Neural progenitor cell (in vitro differentiated cells): ENCODE data around the gene SKI. TPM values are rescaled to one million over a fixed set of nuclear protein-coding genes. Genes with fewer than 3 reads are reported as not detected.

Source experiments
- DNase-seq: peaks from one replicate; pipeline ENCODE4 v3.0.0-alpha.2; 2016; ENCODE audit warnings: low spot score
- H2AFZ ChIP-seq: fragments of 200-600 bp; sonication (generic); replicated peaks from 2 replicates; pipeline ENCODE4 v1.6.1; 2016; ENCODE audit warnings: antibody characterized with exemption
- H3F3A ChIP-seq: fragments of 200-600 bp; sonication (generic); 2 replicates; pipeline ENCODE4 v1.6.1; 2016; ENCODE audit warnings: antibody characterized with exemption, low read depth
- H3K27ac ChIP-seq: fragments of 200-600 bp; sonication (generic); 2 replicates; pipeline ENCODE4 v1.5.1; 2016; ENCODE audit warnings: mild to moderate bottlenecking
- H3K27me3 ChIP-seq: fragments of 200-600 bp; sonication (generic); 2 replicates; pipeline ENCODE4 v1.6.1; 2016; ENCODE audit warnings: mild to moderate bottlenecking, moderate library complexity
- H3K36me3 ChIP-seq: fragments of 200-600 bp; sonication (generic); 2 replicates; pipeline ENCODE4 v1.5.1; 2016
- H3K4me1 ChIP-seq: fragments of 200-600 bp; sonication (generic); 2 replicates; pipeline ENCODE4 v1.6.1; 2016; ENCODE audit warnings: mixed run types
- H3K4me2 ChIP-seq: fragments of 200-600 bp; sonication (generic); 2 replicates; pipeline ENCODE4 v1.6.1; 2016
- H3K4me3 ChIP-seq: fragments of 200-600 bp; sonication (generic); 2 replicates; pipeline ENCODE4 v1.5.1; 2016
- H3K79me2 ChIP-seq: fragments of 200-600 bp; sonication (generic); 2 replicates; pipeline ENCODE4 v1.6.1; 2016; ENCODE audit warnings: low read depth
- H3K9ac ChIP-seq: fragments of 200-600 bp; sonication (generic); 2 replicates; pipeline ENCODE4 v1.6.1; 2016
- H3K9me3 ChIP-seq: fragments of 200-600 bp; sonication (generic); 2 replicates; pipeline ENCODE4 v1.5.1; 2016; ENCODE audit warnings: low read depth
- H4K20me1 ChIP-seq: fragments of 200-600 bp; sonication (generic); 2 replicates; pipeline ENCODE4 v1.6.1; 2016; ENCODE audit warnings: low read depth
- H3K27ac Mint-ChIP-seq: 3 replicates; pipeline ENCODE4 v1.8.0; 2021; ENCODE audit warnings: mixed read lengths
- H3K27me3 Mint-ChIP-seq: 2 replicates; pipeline ENCODE4 v1.8.0; 2022; ENCODE audit warnings: low read depth, mild to moderate bottlenecking, inconsistent platforms, moderate library complexity, mixed read lengths; ENCODE audit not compliant: insufficient read depth
- H3K36me3 Mint-ChIP-seq: 3 replicates; pipeline ENCODE4 v1.8.0; 2021; ENCODE audit warnings: mixed read lengths
- H3K4me1 Mint-ChIP-seq: 3 replicates; pipeline ENCODE4 v1.8.0; 2021; ENCODE audit warnings: mixed read lengths
- H3K4me3 Mint-ChIP-seq: 3 replicates; pipeline ENCODE4 v1.8.0; 2021; ENCODE audit warnings: mild to moderate bottlenecking, moderate library complexity, mixed read lengths
- H3K9me3 Mint-ChIP-seq: 3 replicates; pipeline ENCODE4 v1.8.0; 2020; ENCODE audit warnings: mixed read lengths
- CTCF ChIP-seq: fragments of 200-600 bp; sonication (generic); IDR thresholded peaks from 2 replicates; pipeline ENCODE4 v1.5.1; 2017; ENCODE audit warnings: antibody characterized with exemption, mild to moderate bottlenecking
- EZH2 ChIP-seq: fragments of 200-600 bp; sonication (generic); IDR thresholded peaks from 2 replicates; pipeline ENCODE4 v1.6.1; 2017; ENCODE audit warnings: antibody characterized with exemption, mild to moderate bottlenecking, moderate library complexity
- EZH2phosphoT487 ChIP-seq: fragments of 200-600 bp; sonication (generic); IDR thresholded peaks from 2 replicates; pipeline ENCODE4 v1.6.1; 2017; ENCODE audit warnings: antibody characterized with exemption
- total RNA-seq: library from RNA; depleted of rRNA; stranded (reverse); fragments of >200 nt; gene quantifications from 2 replicates; pipeline ENCODE4 v1.2.3, GENCODE V29; 2015; ENCODE audit warnings: low replicate concordance

The SKI gene
- total RNA-seq, 1 donor from 2014 or later, result 7.4 TPM

- H3K36me3 Mint-ChIP-seq, result no peaks in the 10 kb centered on the region
- H3K4me1 ChIP-seq, result peaks cover 36% of the 10 kb centered on the region
- H2AFZ ChIP-seq, result no peak overlapping the region
- no peaks in the 10 kb centered on the region for H3K79me2 ChIP-seq
- H4K20me1 ChIP-seq, result peaks cover 13% of the 10 kb centered on the region
- no peaks in the 10 kb centered on the region for H3K27me3 ChIP-seq
- H3K9me3 Mint-ChIP-seq, result no peaks in the 10 kb centered on the region
- no peak overlapping the region for H3K4me3 ChIP-seq
- H3K4me2 ChIP-seq, result peak overlapping the region; percentile 79
- H3K4me1 Mint-ChIP-seq, result peaks cover 12% of the 10 kb centered on the region
- H3F3A ChIP-seq, result peaks cover 30% of the 10 kb centered on the region
- no peaks in the 10 kb centered on the region for H3K9me3 ChIP-seq
- peak overlapping the region; percentile 78 for H3K27ac ChIP-seq
- H3K9ac ChIP-seq, result no peak overlapping the region
- H3K36me3 ChIP-seq, result no peaks in the 10 kb centered on the region
- no peak for DNase-seq
- TF ChIP-seq EZH2 (no peak), EZH2phosphoT487 (no peak), CTCF (no peak)
- peak overlapping the region; percentile 46 for H3K4me3 Mint-ChIP-seq
- H3K27ac Mint-ChIP-seq, result no peak overlapping the region
- H3K27me3 Mint-ChIP-seq, result peaks cover 4% of the 10 kb centered on the region
These were observed 87.7 kb downstream of the SKI start for GRCh38 chr1:2315674-2316450.

GRCh38 chr1:2316451-2316961 is 88.4 kb downstream of the SKI start:
- DNase-seq, result no peak
- peaks cover 8% of the 10 kb centered on the region for H4K20me1 ChIP-seq
- no peak overlapping the region for H3K9ac ChIP-seq
- H3K4me2 ChIP-seq, result peak overlapping the region; percentile 1
- Mint-ChIP-seq H3K4me1 (peaks cover 15% of the 10 kb centered on the region), H3K36me3 (no peaks in the 10 kb centered on the region), H3K27me3 (peaks cover 4% of the 10 kb centered on the region), H3K27ac (no peak overlapping the region), H3K4me3 (peak overlapping the region; percentile 41), H3K9me3 (no peaks in the 10 kb centered on the region)
- H3K36me3 ChIP-seq, result no peaks in the 10 kb centered on the region
- H2AFZ ChIP-seq, result no peak overlapping the region
- H3K4me1 ChIP-seq, result peaks cover 35% of the 10 kb centered on the region
- no peaks in the 10 kb centered on the region for H3K9me3 ChIP-seq
- H3K79me2 ChIP-seq, result no peaks in the 10 kb centered on the region
- H3K27ac ChIP-seq, result peak overlapping the region; percentile 78
- no peaks in the 10 kb centered on the region for H3K27me3 ChIP-seq
- TF ChIP-seq EZH2phosphoT487 (no peak), CTCF (no peak), EZH2 (no peak)
- H3F3A ChIP-seq, result peaks cover 30% of the 10 kb centered on the region
- no peak overlapping the region for H3K4me3 ChIP-seq

GRCh38 chr1:2317230-2318065 is 89.3 kb downstream of the SKI start:
- H4K20me1 ChIP-seq, result no peaks in the 10 kb centered on the region
- peaks cover 40% of the 10 kb centered on the region for H3K4me1 ChIP-seq
- H3K27ac Mint-ChIP-seq, result peak overlapping the region; percentile 95
- no peak overlapping the region for H3K27ac ChIP-seq
- no peak overlapping the region for H3K9ac ChIP-seq
- H3K4me3 Mint-ChIP-seq, result no peak overlapping the region
- H3K9me3 ChIP-seq, result no peaks in the 10 kb centered on the region
- no peak for DNase-seq
- H3K9me3 Mint-ChIP-seq, result no peaks in the 10 kb centered on the region
- peaks cover 29% of the 10 kb centered on the region for H3F3A ChIP-seq
- H3K4me2 ChIP-seq, result no peak overlapping the region
- no peaks in the 10 kb centered on the region for H3K36me3 Mint-ChIP-seq
- H3K4me3 ChIP-seq, result no peak overlapping the region
- H3K4me1 Mint-ChIP-seq, result peaks cover 22% of the 10 kb centered on the region
- no peaks in the 10 kb centered on the region for H3K27me3 ChIP-seq
- no peaks in the 10 kb centered on the region for H3K36me3 ChIP-seq
- TF ChIP-seq CTCF (no peak), EZH2 (no peak), EZH2phosphoT487 (no peak)
- no peak overlapping the region for H2AFZ ChIP-seq
- no peaks in the 10 kb centered on the region for H3K79me2 ChIP-seq
- H3K27me3 Mint-ChIP-seq, result peaks cover 2% of the 10 kb centered on the region
